ENCODE data around the gene DDX27. TPM values are rescaled to one million over a fixed set of nuclear protein-coding genes. Genes with fewer than 3 reads are reported as not detected.

Gene DDX27
- total and polyA plus RNA-seq, 2 of the 13 experiments (the other 11 are each of a cell fraction or from before 2014, with no cell fraction given) = 42.6 to 72.8 TPM

DNA sequence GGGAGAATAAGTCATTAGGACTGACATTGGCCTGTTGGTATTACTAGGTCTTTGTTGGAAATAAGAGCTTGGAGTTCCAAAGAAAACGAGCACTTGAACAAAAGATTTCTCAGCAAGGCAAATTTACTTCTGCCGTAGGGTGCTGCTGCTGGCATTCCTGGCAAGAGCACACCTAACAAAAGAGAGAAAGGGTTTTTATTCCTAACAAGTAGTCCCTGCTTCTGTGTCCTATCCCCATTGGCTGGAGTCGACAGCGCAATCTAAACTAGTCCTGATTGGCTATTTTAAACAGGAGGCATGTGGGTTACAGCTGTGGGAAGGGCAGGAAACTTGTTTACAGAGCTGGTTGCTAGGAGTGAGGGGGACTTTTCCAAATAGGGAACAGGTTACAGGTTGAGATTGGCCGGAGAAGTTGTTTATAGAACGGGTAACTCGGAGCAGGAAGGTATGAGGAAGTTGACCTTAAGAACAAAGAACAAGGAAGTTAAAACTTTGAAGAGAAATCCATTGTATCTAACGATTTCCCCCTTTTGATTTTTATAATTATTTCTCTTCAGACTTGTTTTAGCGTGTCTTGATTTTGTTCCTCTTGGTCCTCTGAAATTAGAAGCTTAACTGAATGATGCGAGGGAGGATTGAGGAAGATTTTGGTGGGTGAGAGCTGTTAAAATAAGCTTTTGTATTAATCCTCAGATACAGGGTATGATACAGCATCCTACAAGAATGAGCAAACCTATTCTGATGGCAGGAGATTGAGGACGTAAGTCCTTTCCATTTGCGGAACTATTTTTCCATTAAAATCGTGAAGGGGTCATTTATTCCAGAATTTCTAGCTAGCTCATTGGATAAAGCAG lies 62.1 kb downstream of the DDX27 start (continued):
- TF ChIP-seq SIN3B (IDR thresholded peaks at IDR 0.05; ENCODE audit: low read length) (no peak), CREB1 (IDR thresholded peaks at IDR 0.05) (no peak), CREB1 (CRISPR knock-in tag; IDR thresholded peaks at IDR 0.05) (peak; percentile 28; the same call in 1 of the 2 replicates), RFXANK (CRISPR knock-in tag; IDR thresholded peaks at IDR 0.05) (no peak; the same call in 1 of the 2 replicates), SYNCRIP (IDR thresholded peaks at IDR 0.05; ENCODE audit: insufficient read depth, low read depth, low read length) (no peak)
- TF ChIP-seq, protein P1, sequence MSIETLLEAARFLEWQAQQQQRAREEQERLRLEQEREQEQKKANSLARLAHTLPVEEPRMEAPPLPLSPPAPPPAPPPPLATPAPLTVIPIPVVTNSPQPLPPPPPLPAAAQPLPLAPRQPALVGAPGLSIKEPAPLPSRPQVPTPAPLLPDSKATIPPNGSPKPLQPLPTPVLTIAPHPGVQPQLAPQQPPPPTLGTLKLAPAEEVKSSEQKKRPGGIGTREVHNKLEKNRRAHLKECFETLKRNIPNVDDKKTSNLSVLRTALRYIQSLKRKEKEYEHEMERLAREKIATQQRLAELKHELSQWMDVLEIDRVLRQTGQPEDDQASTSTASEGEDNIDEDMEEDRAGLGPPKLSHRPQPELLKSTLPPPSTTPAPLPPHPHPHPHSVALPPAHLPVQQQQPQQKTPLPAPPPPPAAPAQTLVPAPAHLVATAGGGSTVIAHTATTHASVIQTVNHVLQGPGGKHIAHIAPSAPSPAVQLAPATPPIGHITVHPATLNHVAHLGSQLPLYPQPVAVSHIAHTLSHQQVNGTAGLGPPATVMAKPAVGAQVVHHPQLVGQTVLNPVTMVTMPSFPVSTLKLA (IDR thresholded peaks at IDR 0.05) = peak; percentile 74
- TF ChIP-seq, protein P2, sequence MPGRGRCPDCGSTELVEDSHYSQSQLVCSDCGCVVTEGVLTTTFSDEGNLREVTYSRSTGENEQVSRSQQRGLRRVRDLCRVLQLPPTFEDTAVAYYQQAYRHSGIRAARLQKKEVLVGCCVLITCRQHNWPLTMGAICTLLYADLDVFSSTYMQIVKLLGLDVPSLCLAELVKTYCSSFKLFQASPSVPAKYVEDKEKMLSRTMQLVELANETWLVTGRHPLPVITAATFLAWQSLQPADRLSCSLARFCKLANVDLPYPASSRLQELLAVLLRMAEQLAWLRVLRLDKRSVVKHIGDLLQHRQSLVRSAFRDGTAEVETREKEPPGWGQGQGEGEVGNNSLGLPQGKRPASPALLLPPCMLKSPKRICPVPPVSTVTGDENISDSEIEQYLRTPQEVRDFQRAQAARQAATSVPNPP (CRISPR knock-in tag; IDR thresholded peaks at IDR 0.05) = peak; percentile 77; the same call in 1 of the 2 replicates
- TF ChIP-seq, protein P3, sequence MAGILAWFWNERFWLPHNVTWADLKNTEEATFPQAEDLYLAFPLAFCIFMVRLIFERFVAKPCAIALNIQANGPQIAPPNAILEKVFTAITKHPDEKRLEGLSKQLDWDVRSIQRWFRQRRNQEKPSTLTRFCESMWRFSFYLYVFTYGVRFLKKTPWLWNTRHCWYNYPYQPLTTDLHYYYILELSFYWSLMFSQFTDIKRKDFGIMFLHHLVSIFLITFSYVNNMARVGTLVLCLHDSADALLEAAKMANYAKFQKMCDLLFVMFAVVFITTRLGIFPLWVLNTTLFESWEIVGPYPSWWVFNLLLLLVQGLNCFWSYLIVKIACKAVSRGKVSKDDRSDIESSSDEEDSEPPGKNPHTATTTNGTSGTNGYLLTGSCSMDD (CRISPR knock-in tag; IDR thresholded peaks at IDR 0.05) = no peak
